H9 (cell line): ENCODE data around the gene SCN5A. TPM values are rescaled to one million over a fixed set of nuclear protein-coding genes. Genes with fewer than 3 reads are reported as not detected.
A peak's percentile ranks its signal among the peaks of the same experiment; 100 is the strongest.

Experiments
- DNase-seq: peaks from one replicate; pipeline ENCODE4 v3.0.0-alpha.2; 2017
- H2AFZ ChIP-seq: one replicate; pipeline ENCODE4 v1.6.1; 2013; ENCODE audit warnings: mild to moderate bottlenecking, low read length, control low read depth, moderate library complexity
- H2AK5ac ChIP-seq: 2 replicates; pipeline ENCODE4 v1.6.1; 2013; ENCODE audit warnings: low read length, control low read depth, mixed read lengths; ENCODE audit not compliant: insufficient read length
- H2BK120ac ChIP-seq: one replicate; pipeline ENCODE4 v1.6.1; 2013; ENCODE audit warnings: low read depth, mild to moderate bottlenecking, low read length, control low read depth, inconsistent platforms; ENCODE audit not compliant: poor library complexity, severe bottlenecking
- H2BK12ac ChIP-seq: 2 replicates; pipeline ENCODE4 v1.6.1; 2013; ENCODE audit warnings: low read length, control low read depth, mixed read lengths, low read depth; ENCODE audit not compliant: insufficient read length
- H2BK15ac ChIP-seq: 2 replicates; pipeline ENCODE4 v1.6.1; 2013; ENCODE audit warnings: low read depth, low read length, control low read depth
- H2BK20ac ChIP-seq: one replicate; pipeline ENCODE4 v1.6.1; 2013; ENCODE audit warnings: low read depth, mild to moderate bottlenecking, low read length, control low read depth, inconsistent platforms; ENCODE audit not compliant: poor library complexity, severe bottlenecking
- H2BK5ac ChIP-seq: 2 replicates; pipeline ENCODE4 v1.6.1; 2013; ENCODE audit warnings: low read length, control low read depth, mixed read lengths; ENCODE audit not compliant: insufficient read length
- H3K14ac ChIP-seq: 2 replicates; pipeline ENCODE4 v1.6.1; 2013; ENCODE audit warnings: low read length, control low read depth; ENCODE audit not compliant: insufficient read depth
- H3K18ac ChIP-seq: 2 replicates; pipeline ENCODE4 v1.6.1; 2013; ENCODE audit warnings: low read depth, mild to moderate bottlenecking, mixed read lengths, low read length, control low read depth; ENCODE audit not compliant: insufficient read length
- H3K23ac ChIP-seq: 2 replicates; pipeline ENCODE4 v1.6.1; 2013; ENCODE audit warnings: low read length, control low read depth, mixed read lengths, low read depth; ENCODE audit not compliant: insufficient read length
- H3K23me2 ChIP-seq: 2 replicates; pipeline ENCODE4 v1.6.1; 2013; ENCODE audit warnings: low read depth, mild to moderate bottlenecking, mixed read lengths, low read length, control low read depth; ENCODE audit not compliant: insufficient read length, poor library complexity, severe bottlenecking
- H3K27ac ChIP-seq: 2 replicates; pipeline ENCODE4 v1.5.1; 2013; ENCODE audit warnings: low read length, control low read depth, mixed read lengths, low read depth; ENCODE audit not compliant: insufficient read length
- H3K27me3 ChIP-seq: 2 replicates; pipeline ENCODE4 v1.6.1; 2013; ENCODE audit warnings: low read length, control low read depth, inconsistent platforms; ENCODE audit not compliant: insufficient read depth
- H3K4ac ChIP-seq: 2 replicates; pipeline ENCODE4 v1.6.1; 2013; ENCODE audit warnings: low read depth, mild to moderate bottlenecking, control low read depth, inconsistent platforms, low read length, moderate library complexity
- H3K4me1 ChIP-seq: 2 replicates; pipeline ENCODE4 v1.6.1; 2013; ENCODE audit warnings: low read length, control low read depth, inconsistent platforms; ENCODE audit not compliant: insufficient read depth
- H3K4me2 ChIP-seq: 2 replicates; pipeline ENCODE4 v1.6.1; 2013; ENCODE audit warnings: low read length, control low read depth, mixed read lengths; ENCODE audit not compliant: insufficient read length, insufficient read depth
- H3K56ac ChIP-seq: 2 replicates; pipeline ENCODE4 v1.6.1; 2013; ENCODE audit warnings: low read depth, mild to moderate bottlenecking, mixed read lengths, low read length, control low read depth; ENCODE audit not compliant: insufficient read length
- H3K79me1 ChIP-seq: 2 replicates; pipeline ENCODE4 v1.6.1; 2013; ENCODE audit warnings: low read depth, mild to moderate bottlenecking, moderate library complexity, low read length, control low read depth, inconsistent platforms; ENCODE audit not compliant: insufficient read depth, poor library complexity, severe bottlenecking
- H3K79me2 ChIP-seq: 2 replicates; pipeline ENCODE4 v1.6.1; 2013; ENCODE audit warnings: low read length, control low read depth, inconsistent platforms; ENCODE audit not compliant: insufficient read depth
- H3K9ac ChIP-seq: 2 replicates; pipeline ENCODE4 v1.6.1; 2013; ENCODE audit warnings: low read length, control low read depth, mixed read lengths; ENCODE audit not compliant: insufficient read length; ENCODE audit errors: extremely low read depth
- H3K9me3 ChIP-seq: one replicate; pipeline ENCODE4 v1.6.1; 2013; ENCODE audit warnings: low read depth, low read length, inconsistent platforms; ENCODE audit not compliant: control insufficient read depth
- H3T11ph ChIP-seq: one replicate; pipeline ENCODE4 v1.6.1; 2013; ENCODE audit warnings: mild to moderate bottlenecking, low read length, control low read depth, inconsistent platforms
- H4K20me1 ChIP-seq: one replicate; pipeline ENCODE4 v1.6.1; 2013; ENCODE audit not compliant: control insufficient read depth, insufficient read length, insufficient read depth
- H4K5ac ChIP-seq: 2 replicates; pipeline ENCODE4 v1.6.1; 2013; ENCODE audit warnings: low read depth, mild to moderate bottlenecking, mixed read lengths, low read length, control low read depth; ENCODE audit not compliant: insufficient read length
- H4K8ac ChIP-seq: replicated peaks from 2 replicates; pipeline ENCODE4 v1.6.1; 2013; ENCODE audit warnings: low read length, control low read depth, mixed read lengths, low read depth; ENCODE audit not compliant: insufficient read length
- H4K91ac ChIP-seq: 2 replicates; pipeline ENCODE4 v1.6.1; 2013; ENCODE audit warnings: low read depth, mild to moderate bottlenecking, moderate library complexity, mixed read lengths, low read length, control low read depth; ENCODE audit not compliant: insufficient read length
- H3K27ac Mint-ChIP-seq, 3 experiments: 2 replicates in 2 of 3; 3 replicates in 1 of 3; pipeline ENCODE4 v1.8.0; 2020 to 2021; ENCODE audit warnings: mixed read lengths in 3 of 3, mild to moderate bottlenecking in 1 of 3, moderate library complexity in 1 of 3
- H3K27me3 Mint-ChIP-seq: 2 replicates; pipeline ENCODE4 v1.8.0; 2021; ENCODE audit warnings: low read depth, mild to moderate bottlenecking, moderate library complexity, mixed read lengths
- H3K36me3 Mint-ChIP-seq, 3 experiments: 2 replicates in 2 of 3; 3 replicates in 1 of 3; pipeline ENCODE4 v1.8.0; 2020 to 2021; ENCODE audit warnings: low read depth in 3 of 3, mixed read lengths in 3 of 3; ENCODE audit not compliant: insufficient read depth in 1 of 3
- H3K4me1 Mint-ChIP-seq, 2 experiments: 2 replicates each; pipeline ENCODE4 v1.8.0; 2020; ENCODE audit warnings: mixed read lengths in 2 of 2
- H3K4me3 Mint-ChIP-seq, 2 experiments: 2 replicates in 1 of 2; 3 replicates in 1 of 2; pipeline ENCODE4 v1.8.0; 2020 to 2021; ENCODE audit warnings: mild to moderate bottlenecking in 2 of 2, mixed read lengths in 2 of 2, moderate library complexity in 1 of 2
- H3K9me3 Mint-ChIP-seq, 2 experiments: 2 replicates in 1 of 2; 3 replicates in 1 of 2; pipeline ENCODE4 v1.8.0; 2020; ENCODE audit warnings: mild to moderate bottlenecking in 2 of 2, mixed read lengths in 2 of 2, moderate library complexity in 1 of 2
- CTCF ChIP-seq: fragments of 200-600 bp; sonication (generic); conservative IDR thresholded peaks from 3 replicates; pipeline ENCODE4 v1.8.0; 2021; ENCODE audit warnings: antibody characterized with exemption, mild to moderate bottlenecking
- WGBS: extraction: QIAGEN DNeasy Blood & Tissue Kit; methylation state at CpG from one replicate; pipeline ENCODE4 v1.1.7; 2013; ENCODE audit warnings: missing lambda C conversion rate, low lambda C conversion rate, mixed read lengths; ENCODE audit not compliant: insufficient read length; ENCODE audit errors: extremely low coverage; 5-methylcytosine and 5-hydroxymethylcytosine counted together
- total RNA-seq: library from RNA; stranded (reverse); gene quantifications from 2 replicates; pipeline ENCODE4 v1.2.1, GENCODE V29; 2021

Gene SCN5A
- total RNA-seq, 1 experiment from 2014 or later = 6.5 TPM

- TF ChIP-seq CTCF = no peak
- DNase-seq = no peak
- H4K91ac ChIP-seq = no peak overlapping the region
- H3K18ac ChIP-seq = no peak overlapping the region
- H2BK5ac ChIP-seq = no peak overlapping the region
- no peak overlapping the region for H3K9ac ChIP-seq
- no peaks in the 10 kb centered on the region for H3K23me2 ChIP-seq
- H2BK20ac ChIP-seq = no peak overlapping the region
- no peaks in the 10 kb centered on the region for H3K9me3 ChIP-seq
- no peak overlapping the region for H2AK5ac ChIP-seq
- H3K23ac ChIP-seq = no peak overlapping the region
- no peak overlapping the region for H2BK15ac ChIP-seq
- H3K4me3 Mint-ChIP-seq = 0 out of 5 replicates have a peak overlapping the region, but pooled peaks of 1 of the 2 experiments have one; percentile 26
- H3K36me3 Mint-ChIP-seq = no peaks in the 10 kb centered on the region
- no peak overlapping the region for H2AFZ ChIP-seq
- no peak overlapping the region for H4K5ac ChIP-seq
- H2BK12ac ChIP-seq = no peak overlapping the region
- H3K4me1 ChIP-seq = peaks cover 4% of the 10 kb centered on the region; the same call in 1 of the 2 replicates
- no peak overlapping the region for H3K4ac ChIP-seq
- no peak overlapping the region for H3K56ac ChIP-seq
- H3K14ac ChIP-seq = no peak overlapping the region
- no peak overlapping the region for H3T11ph ChIP-seq
- no CpG with 5 or more reads among the region's 2 CpGs for WGBS
- no peaks in the 10 kb centered on the region for H3K9me3 Mint-ChIP-seq
- no peak overlapping the region for H2BK120ac ChIP-seq
- no peak overlapping the region for H4K8ac ChIP-seq
- no peaks in the 10 kb centered on the region for H3K79me1 ChIP-seq
- peak overlapping the region in 1 of 3 experiments; percentile 70; a peak in 3 of 7 replicates for H3K27ac Mint-ChIP-seq
- H3K79me2 ChIP-seq = no peaks in the 10 kb centered on the region
- H3K4me2 ChIP-seq = no peak overlapping the region
- no peaks in the 10 kb centered on the region for H3K27me3 ChIP-seq
- no peak overlapping the region for H3K27ac ChIP-seq
- peaks cover 33% of the 10 kb centered on the region for H3K27me3 Mint-ChIP-seq
- H4K20me1 ChIP-seq = peaks cover 3% of the 10 kb centered on the region
- peaks cover 40 to 55% of the 10 kb centered on the region in 2 experiments for H3K4me1 Mint-ChIP-seq
These were observed 11.1 kb downstream of the SCN5A start for GRCh38 chr3:38638354-38638753.
